ENCODE measurements around the gene IFITM1.
"Not testable (repeated sequence)": the region's sequence is repeated elsewhere in the genome, so short reads cannot be mapped to it uniquely, and the experiment has no call there.

Gene IFITM1

DNA sequence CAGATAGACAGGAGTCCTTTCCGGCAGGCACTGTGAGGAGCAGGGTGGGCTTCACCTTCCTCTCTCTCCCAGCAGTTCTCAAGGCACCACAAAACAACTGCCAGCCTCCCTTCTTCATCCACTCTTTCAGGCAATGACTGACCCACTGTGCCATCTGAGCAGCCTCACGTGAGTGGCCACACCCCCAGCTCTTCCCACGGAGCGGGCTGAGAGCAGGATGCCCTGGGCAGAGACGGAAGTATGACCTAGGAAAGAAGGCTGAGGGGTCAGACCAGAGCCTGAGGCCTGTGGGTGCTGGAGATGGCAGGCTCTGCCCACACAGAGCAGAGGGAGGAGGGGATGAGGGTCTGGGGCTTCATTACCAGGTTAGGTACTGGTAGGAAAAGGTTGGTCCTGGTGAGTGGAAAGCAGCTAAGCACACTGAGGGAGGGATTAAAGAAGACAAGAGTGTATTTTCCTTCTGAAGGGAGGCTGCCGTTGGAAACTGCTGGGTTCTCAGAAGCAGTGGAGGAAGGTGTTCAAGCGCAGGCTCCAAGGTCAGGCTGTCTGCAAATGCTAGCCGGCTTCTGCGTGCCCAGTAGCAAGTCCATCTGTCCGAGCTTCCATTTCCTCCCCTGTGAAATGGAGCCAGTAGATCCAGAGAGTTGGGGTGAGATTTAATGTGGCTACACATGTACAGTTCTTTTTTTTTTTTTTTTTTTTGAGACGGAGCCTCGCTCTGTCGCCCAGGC, 31.0 kb upstream of the IFITM1 start:
- no peak for DNase-seq (ENCODE audit: low read depth, low spot score)

DNA sequence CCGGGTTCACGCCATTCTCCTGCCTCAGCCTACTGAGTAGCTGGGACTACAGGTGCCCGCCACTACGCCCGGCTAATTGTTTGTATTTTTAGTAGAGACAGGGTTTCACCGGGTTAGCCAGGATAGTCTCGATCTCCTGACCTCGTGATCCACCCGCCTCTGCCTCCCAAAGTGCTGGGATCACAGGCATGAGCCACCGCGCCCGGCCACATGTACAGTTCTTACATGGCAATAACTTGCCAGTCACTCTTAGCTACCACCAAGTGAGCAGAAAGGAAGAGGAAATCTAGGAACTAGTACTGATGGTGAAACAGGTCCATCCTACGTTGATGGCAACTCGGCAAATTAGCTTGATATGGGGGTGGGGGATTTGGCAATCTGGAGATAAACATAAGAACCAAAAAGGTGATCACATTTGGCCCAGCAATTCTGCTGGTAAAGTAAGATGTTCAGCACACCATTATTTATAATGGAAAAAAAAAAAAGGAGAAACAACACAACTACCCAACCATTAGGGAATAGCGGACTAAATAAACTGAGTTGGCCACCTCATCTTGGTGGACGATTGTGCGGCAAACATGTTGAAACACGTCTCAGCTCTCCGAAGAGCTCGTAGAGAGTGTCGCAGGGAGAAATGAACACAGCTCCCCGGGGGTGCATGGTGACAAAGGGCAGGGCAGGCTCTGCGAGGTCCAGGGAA, 30.3 kb upstream of the IFITM1 start:
- no peak for DNase-seq (ENCODE audit: low read depth, low spot score)

DNA sequence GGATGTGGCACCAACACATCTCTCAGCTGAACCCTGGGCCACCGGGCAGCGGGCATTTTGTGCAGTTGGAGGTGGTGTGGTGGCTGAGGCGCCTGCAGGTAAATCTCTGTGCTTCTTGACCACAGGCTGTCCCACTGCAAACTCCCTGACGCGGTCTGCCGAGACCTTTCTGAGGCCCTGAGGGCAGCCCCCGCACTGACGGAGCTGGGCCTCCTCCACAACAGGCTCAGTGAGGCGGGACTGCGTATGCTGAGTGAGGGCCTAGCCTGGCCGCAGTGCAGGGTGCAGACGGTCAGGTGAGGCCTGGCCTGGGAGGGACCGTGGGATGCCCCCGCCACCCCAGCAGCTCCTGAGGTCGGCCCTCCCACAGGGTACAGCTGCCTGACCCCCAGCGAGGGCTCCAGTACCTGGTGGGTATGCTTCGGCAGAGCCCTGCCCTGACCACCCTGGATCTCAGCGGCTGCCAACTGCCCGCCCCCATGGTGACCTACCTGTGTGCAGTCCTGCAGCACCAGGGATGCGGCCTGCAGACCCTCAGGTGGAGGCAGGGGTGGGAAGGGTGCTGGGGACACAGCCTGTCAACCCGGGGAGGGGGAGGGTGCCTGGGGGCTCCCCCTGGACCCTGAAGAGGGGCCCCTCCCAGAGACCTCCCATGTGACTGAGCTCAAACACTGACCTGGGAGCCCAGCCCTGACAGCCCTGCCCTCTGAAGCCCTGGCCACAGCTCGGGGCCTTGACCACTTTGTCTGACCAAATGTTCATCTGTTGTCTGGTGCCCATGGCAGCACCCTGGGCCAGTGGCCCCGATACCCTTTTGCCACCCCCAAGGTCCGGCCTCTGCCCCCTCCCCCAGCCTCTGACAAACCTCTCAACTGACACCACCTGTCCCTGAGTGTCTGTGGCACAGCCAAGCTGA, 29.5 kb upstream of the IFITM1 start:
- no peak for DNase-seq (ENCODE audit: low read depth, low spot score)

DNA sequence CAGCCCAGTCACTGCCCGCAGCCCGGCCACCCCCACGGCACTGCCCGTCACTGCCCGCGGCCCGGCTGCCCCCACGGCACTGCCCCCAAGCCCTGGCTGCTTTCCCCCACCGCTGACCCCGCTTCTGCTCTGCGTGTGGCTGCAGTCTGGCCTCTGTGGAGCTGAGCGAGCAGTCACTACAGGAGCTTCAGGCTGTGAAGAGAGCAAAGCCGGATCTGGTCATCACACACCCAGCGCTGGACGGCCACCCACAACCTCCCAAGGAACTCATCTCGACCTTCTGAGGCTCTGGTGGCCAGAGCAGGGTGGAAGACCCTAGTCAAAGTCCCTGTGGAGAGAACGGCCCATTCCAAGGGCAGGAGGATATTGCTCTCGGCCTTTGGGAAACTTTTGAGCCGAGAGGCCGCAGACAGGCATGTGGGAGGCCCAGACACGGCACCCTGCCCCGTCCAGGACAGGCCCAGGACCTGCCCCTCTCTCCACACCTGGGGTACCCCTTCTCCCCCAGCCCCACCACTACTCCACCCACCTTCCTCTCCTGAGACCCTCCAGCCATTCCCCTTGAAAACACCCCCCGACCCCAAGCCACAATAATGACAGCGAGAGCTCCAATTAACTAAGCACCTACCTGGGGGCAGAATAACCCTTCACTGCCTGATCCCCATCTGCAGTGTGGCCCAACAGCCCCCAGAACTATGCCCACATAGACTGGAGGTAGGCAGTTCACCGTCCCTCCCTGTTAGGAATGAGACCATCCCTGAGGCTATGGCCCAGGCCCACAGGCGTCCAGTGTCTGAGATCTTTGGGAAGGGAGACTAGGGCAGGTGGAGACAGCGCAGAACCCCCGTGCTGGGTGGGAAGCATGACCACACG, 28.6 kb upstream of the IFITM1 start:
- DNase-seq (ENCODE audit: low read depth, low spot score), result no peak

DNA sequence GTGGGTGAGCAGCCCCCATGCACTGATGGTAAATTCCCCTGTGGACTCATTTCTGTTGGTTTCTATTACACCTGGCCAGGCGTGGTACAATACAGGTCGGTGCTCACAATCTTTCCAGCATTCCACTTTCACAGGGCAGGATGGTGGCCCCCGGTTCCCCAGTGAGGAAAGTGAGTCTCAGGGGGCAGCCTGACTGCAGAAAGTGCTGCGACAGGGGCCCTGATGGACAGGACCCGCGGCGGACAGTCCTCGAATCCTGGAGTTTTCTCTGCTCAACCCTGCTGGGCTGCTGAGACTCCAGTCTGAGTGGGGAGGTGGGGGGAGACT, 28.0 kb upstream of the IFITM1 start:
- no peak for DNase-seq (ENCODE audit: low read depth, low spot score)

DNA sequence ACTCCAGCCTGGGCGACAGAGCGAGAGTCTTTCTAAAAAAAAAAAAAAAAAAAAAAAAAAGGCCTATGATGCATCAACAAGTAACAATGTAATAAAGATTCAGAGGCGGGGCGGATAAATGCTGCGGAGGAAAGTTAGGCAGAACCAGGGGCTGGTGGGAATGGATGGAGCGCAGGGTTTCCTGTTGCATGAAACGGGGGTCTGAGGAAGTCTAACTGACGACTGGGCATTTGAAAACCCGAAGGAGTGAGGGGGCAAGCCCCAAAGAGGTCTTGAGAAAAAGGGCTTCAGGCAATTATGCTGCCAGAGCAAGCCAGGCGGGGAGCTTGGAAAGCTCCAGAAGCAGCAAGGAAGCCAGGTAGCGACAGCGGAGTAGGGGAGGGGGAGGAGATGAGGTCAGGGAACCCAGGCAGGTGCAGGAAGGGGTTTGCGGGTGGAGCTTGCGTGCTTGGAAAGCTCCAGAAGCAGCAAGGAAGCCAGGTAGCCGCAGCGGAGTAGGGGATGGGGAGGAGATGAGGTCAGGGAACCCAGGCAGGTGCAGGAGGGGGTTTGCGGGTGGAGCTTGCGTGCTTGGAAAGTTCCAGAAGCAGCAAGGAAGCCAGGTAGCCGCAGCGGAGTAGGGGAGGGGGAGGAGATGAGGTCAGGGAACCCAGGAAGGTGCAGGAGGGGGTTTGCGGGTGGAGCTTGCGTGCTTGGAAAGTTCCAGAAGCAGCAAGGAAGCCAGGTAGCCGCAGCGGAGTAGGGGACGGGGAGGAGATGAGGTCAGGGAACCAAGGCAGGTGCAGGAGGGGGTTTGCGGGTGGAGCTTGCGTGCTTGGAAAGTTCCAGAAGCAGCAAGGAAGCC, 26.6 kb upstream of the IFITM1 start:
- not testable (repeated sequence) for DNase-seq (ENCODE audit: low read depth, low spot score)

DNA sequence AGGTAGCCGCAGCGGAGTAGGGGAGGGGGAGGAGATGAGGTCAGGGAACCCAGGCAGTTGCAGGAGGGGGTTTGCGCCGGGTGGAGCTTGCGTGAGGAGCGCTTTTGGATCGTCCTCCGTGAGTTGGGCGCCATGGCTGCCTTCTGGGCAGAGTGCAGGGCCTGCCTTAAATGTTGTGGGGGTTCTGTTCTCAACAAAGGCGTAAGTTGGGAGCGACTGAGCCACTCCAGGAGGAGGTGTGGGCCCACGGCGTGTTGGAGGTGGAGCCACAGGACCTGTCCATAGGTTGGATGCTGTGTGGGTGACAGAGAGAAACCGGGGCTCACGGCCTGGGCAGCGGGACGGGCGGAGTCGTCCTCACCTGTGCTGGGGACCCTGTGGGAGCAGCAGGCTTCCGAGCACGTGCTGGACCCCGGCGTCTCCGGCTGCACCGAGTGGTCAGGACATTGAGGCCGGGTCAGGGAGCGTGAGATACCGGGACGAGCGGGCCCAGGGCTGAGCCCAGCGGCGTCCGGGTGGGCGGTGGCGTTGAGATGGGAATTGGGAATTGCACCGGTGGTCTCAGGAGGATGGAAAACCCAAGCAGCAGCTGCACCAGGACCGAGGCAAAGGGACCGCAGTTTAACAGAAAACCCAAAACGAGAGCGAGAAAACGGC, 25.9 kb upstream of the IFITM1 start:
- no peak for DNase-seq (ENCODE audit: low read depth, low spot score)

DNA sequence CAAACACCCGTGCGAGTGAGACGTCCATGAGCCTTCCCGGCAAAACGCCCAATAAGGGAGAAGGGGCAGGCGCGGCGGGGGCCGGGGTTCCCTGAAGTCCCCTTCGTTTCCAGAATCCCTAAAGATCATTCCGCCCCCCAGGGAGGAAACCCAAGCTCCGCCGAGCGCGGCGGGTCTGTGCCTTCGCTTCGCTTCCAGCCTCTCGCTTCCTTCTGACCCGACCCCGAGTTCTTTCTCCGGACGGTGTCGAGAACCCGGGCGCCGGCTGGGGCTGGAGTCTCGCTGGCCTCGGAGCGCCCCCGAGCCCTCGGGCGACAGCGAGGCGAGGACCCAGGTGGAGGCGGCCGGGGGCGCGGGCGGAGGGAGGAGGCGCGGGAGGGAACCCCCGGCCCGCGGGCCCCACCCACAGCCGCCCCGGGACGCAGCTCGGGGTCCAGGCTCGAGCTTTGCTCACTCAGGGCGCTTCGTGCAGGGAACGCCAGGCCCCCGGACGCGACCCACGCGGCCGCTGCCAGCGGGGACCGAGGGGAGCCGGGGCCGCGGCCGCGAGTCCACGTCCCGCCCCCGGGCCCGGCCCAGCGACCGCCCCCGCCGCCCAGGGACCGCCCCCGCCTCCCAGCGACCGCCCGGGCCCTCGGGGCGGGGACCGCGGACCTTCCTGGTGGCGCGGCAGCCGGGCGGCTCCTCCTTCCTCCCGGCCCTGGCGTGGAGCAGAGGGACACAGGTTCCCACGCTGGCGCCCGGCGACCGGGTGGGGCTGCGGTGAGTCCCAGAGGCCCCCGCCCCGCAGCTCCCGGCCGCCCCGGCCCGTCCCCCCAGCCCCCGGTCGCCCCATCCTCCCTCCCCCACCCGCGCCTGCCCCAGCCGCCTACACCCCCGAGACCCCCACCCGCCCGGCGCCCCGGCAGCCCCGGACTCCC, 25.1 kb upstream of the IFITM1 start, which contains the start of gene PGGHG:
Gene PGGHG, plus strand, starts transcription at position 649 of the 920 bp plus-strand sequence. CDS start 691 bp downstream, outside the sequence.
- DNase-seq (ENCODE audit: low read depth, low spot score), result no peak

DNA sequence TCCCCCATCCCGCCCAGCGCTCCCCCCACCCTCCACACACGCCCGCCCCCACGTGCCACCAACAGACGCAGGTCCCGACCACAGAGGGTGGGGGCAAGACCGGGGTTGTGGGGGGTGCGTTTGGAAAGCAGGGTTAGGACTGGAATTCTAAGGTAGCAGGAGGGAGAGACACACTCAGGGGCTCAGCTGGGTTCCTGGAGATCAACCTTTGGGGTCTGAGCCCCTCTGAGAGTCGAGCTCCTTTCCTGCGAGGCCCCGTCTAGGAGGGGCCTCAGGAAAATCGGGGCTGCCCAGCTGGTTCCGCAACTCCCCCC, 24.5 kb upstream of the IFITM1 start:
- no peak for DNase-seq (ENCODE audit: low read depth, low spot score)

DNA sequence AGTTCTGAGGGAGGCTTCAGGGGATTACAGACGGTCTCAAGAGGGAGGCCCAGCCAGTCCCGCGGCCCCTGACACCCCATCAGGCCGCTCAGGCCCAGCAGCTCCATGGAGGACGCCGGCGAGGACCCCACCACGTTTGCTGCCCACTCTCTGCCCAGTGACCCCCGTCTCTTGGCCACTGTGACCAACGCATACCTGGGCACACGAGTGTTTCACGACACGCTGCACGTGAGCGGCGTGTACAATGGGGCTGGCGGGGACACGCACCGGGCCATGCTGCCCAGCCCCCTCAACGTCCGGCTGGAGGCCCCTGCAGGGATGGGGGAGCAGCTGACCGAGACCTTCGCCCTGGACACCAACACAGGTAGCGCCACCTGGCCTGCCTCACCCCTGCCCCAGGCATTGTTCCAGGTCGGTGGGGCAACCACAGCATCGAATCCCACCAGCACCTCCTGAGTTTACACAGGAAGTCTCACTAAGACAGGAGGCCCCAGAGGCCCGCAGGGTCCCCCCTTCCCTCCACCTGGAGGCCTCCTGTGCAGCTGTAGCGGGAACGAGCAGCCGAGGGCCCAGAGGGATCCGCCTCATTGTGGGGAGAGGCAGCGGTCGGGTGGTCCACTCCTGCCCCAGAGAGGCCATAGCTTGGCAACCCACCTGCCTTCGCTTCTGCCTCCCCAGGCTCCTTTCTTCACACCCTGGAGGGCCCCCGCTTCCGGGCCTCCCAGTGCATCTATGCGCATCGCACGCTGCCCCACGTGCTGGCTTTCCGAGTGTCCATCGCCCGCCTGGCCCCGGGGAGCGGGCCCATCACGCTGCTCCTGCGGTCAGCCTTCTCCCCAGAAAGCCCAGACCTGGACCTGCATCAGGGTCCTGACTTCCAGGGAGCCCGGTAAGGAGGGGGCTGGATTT, 23.9 kb upstream of the IFITM1 start:
- no peak for DNase-seq (ENCODE audit: low read depth, low spot score)

DNA sequence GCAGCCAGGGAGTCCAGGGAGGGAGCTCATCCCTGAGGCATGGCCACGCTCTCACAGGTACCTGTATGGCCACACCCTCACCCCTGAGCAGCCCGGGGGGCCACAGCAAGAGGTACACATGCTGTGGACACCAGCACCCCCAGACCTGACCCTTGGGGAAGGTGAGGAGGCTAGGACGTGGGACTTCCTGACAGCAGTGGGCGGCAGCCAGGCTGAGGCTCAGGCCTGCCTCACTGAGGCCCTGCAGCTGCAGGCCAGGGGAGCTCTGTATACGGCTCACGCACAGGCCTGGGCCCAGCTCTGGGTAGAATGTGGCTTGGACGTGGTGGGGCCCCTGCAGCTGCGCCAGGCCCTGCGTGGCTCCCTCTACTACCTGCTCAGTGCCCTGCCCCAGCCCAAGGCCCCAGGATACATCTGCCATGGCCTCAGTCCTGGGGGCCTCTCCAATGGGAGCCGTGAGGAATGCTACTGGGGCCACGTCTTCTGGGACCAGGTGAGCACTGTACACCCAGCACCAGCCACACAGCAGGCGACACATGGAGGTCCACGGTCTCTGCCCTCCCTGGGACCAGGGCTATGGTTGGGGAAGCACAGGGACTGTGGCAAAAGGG, 23.1 kb upstream of the IFITM1 start:
- DNase-seq (ENCODE audit: low read depth, low spot score), result no peak

DNA sequence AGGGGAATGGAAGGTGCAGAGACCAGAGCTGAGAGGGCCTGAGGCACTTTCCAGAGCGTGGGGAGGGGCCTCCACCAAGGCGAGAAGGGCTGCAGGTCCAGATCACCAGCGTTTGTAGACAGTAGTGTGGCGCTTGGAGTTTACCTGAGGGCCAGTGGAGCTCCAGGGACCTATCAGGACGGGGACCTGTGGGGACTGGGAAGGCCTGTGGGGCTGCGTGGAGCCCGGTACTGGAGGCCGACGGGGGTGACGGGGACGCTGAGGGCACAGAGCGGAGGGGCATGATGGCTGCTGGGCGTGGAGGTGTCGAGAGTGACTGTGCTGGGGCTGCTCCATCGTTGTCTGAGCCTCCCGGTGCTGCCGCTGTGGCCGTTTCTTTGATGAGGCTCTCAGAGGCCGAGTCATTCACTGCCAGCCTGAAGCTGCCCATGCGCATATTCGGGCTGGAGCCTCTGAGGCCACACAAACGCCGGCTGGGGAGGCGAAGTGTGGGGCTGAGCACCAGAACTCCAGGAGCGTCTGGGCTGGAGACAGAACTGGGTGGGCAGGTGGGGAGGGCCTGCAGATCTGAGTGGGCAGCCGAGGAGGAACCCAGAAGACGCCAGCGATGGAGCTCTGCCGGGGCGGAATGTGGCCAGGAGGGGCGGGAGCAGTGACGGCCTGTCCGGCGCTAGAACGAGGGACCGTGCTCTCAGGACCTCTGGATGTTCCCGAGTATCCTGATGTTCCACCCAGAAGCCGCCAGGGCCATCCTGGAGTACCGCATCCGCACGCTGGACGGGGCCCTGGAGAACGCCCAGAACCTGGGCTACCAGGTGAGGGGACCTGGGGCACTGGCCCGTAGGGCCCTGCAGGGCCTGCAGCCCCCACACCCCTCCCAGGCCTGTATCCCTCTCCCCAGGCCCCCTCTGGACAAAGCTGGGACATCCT, 22.3 kb upstream of the IFITM1 start:
- no peak for DNase-seq (ENCODE audit: low read depth, low spot score)

DNA sequence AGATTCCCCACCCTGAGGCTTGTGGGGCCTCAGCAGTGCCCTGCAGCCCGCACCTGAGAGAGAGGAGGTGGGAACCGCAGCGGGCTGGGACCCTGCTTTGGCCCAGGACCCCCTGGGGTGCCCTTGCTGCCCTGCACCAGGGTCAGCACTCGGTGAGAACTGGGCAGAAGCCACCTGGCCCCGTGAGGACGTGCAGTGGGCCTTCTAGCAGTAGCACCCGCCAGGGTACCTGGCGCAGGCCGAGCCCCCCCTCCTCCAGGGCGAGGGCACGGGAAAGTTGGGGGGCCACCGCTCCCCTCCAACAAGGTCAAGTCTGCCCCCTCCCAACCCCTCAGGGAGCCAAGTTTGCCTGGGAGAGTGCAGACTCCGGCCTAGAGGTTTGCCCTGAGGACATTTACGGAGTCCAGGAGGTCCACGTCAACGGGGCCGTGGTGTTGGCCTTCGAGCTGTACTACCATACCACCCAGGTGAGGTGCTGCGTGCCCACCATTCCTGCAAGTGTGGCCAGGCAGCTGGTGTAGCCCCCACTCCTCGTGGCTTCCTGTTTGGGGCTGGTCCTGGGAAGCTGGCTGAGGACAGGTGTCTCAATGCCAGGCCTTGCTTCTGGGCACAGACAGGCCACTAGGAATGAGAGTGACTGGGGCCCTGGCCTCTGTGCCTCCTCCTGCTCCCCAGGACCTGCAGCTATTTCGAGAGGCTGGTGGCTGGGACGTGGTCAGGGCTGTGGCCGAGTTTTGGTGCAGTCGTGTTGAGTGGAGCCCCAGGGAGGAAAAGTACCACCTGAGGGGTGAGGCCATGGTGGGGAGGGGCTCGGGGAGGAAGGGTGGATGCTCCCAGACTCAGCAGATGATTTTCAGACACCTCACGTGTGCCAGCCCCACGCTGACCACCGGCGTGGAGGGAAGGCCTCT, 21.4 kb upstream of the IFITM1 start:
- DNase-seq (ENCODE audit: low read depth, low spot score), result no peak

DNA sequence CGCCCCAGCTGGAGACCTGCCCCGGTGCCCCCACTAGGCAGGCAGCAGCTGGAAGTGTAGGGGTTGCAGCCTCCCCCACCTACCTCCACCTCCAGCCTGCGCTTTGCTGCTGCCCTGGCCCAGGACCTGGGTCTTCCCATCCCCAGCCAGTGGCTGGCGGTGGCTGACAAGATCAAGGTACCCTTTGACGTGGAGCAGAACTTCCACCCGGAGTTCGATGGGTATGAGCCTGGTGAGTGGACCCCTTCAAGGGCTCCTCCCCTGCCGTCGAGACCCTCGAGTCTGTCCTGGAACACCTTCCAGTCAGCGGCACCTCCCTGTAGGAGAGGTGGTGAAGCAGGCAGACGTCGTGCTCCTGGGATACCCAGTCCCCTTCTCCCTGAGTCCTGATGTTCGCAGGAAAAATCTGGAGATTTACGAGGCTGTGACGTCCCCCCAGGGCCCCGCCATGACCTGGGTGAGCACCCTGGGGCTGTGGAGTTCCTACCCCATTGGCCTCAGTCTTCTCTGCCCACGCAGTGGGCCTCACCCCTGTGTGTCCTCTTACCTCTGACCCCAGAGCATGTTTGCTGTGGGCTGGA, 20.5 kb upstream of the IFITM1 start:
- DNase-seq (ENCODE audit: low read depth, low spot score), result no peak
